ENCODE data around the gene NEK1. TPM values are rescaled to one million over a fixed set of nuclear protein-coding genes. Genes with fewer than 3 reads are reported as not detected.

Gene NEK1
- total and polyA plus RNA-seq, 2 of the 8 experiments (the other 6 are each of a cell fraction or from before 2014, with no cell fraction given), result 3.9 to 11.7 TPM

DNA sequence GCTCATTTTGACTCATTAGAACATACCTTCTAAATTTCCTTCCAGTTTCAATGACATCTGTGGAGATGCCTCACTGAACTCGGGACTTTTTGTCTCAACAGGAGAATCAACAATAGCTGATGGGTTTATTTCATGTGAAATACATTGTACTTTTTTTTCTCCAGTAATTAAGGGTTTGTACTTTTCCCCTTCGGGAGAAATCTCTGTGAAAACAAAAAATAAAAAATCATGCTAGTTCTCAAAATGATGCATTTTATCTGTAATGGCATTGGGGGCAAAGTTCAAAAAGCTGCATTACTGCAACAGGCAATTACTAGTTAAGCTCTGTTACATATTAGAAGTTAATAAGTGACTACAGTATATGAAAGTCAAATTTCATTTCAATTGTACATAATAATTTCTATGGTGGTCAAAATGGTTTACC is 174.3 kb downstream of the NEK1 start (continued):
- TF ChIP-seq, protein P1, sequence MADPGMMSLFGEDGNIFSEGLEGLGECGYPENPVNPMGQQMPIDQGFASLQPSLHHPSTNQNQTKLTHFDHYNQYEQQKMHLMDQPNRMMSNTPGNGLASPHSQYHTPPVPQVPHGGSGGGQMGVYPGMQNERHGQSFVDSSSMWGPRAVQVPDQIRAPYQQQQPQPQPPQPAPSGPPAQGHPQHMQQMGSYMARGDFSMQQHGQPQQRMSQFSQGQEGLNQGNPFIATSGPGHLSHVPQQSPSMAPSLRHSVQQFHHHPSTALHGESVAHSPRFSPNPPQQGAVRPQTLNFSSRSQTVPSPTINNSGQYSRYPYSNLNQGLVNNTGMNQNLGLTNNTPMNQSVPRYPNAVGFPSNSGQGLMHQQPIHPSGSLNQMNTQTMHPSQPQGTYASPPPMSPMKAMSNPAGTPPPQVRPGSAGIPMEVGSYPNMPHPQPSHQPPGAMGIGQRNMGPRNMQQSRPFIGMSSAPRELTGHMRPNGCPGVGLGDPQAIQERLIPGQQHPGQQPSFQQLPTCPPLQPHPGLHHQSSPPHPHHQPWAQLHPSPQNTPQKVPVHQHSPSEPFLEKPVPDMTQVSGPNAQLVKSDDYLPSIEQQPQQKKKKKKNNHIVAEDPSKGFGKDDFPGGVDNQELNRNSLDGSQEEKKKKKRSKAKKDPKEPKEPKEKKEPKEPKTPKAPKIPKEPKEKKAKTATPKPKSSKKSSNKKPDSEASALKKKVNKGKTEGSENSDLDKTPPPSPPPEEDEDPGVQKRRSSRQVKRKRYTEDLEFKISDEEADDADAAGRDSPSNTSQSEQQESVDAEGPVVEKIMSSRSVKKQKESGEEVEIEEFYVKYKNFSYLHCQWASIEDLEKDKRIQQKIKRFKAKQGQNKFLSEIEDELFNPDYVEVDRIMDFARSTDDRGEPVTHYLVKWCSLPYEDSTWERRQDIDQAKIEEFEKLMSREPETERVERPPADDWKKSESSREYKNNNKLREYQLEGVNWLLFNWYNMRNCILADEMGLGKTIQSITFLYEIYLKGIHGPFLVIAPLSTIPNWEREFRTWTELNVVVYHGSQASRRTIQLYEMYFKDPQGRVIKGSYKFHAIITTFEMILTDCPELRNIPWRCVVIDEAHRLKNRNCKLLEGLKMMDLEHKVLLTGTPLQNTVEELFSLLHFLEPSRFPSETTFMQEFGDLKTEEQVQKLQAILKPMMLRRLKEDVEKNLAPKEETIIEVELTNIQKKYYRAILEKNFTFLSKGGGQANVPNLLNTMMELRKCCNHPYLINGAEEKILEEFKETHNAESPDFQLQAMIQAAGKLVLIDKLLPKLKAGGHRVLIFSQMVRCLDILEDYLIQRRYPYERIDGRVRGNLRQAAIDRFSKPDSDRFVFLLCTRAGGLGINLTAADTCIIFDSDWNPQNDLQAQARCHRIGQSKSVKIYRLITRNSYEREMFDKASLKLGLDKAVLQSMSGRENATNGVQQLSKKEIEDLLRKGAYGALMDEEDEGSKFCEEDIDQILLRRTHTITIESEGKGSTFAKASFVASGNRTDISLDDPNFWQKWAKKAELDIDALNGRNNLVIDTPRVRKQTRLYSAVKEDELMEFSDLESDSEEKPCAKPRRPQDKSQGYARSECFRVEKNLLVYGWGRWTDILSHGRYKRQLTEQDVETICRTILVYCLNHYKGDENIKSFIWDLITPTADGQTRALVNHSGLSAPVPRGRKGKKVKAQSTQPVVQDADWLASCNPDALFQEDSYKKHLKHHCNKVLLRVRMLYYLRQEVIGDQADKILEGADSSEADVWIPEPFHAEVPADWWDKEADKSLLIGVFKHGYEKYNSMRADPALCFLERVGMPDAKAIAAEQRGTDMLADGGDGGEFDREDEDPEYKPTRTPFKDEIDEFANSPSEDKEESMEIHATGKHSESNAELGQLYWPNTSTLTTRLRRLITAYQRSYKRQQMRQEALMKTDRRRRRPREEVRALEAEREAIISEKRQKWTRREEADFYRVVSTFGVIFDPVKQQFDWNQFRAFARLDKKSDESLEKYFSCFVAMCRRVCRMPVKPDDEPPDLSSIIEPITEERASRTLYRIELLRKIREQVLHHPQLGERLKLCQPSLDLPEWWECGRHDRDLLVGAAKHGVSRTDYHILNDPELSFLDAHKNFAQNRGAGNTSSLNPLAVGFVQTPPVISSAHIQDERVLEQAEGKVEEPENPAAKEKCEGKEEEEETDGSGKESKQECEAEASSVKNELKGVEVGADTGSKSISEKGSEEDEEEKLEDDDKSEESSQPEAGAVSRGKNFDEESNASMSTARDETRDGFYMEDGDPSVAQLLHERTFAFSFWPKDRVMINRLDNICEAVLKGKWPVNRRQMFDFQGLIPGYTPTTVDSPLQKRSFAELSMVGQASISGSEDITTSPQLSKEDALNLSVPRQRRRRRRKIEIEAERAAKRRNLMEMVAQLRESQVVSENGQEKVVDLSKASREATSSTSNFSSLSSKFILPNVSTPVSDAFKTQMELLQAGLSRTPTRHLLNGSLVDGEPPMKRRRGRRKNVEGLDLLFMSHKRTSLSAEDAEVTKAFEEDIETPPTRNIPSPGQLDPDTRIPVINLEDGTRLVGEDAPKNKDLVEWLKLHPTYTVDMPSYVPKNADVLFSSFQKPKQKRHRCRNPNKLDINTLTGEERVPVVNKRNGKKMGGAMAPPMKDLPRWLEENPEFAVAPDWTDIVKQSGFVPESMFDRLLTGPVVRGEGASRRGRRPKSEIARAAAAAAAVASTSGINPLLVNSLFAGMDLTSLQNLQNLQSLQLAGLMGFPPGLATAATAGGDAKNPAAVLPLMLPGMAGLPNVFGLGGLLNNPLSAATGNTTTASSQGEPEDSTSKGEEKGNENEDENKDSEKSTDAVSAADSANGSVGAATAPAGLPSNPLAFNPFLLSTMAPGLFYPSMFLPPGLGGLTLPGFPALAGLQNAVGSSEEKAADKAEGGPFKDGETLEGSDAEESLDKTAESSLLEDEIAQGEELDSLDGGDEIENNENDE (IDR thresholded peaks at IDR 0.05; ENCODE audit: insufficient replicate concordance, low read length), result no peak
- no peak for TF ChIP-seq RNF2 (IDR thresholded peaks at IDR 0.05; ENCODE audit: borderline replicate concordance, low read depth, low read length, missing control alignments, poor library complexity, severe bottlenecking)
